Heart right ventricle (tissue), 16 donors: ENCODE data around the gene RARB. TPM values are rescaled to one million over a fixed set of nuclear protein-coding genes. Genes with fewer than 3 reads are reported as not detected.
A peak's percentile ranks its signal among the peaks of the same experiment; 100 is the strongest.

Experiments used
- ATAC-seq, 8 donors: fragments of 200-7000 bp; cut with Tn5 transposase; one replicate each; pipeline ENCODE4 v1.9.1; 2020; ENCODE audit warnings: mild to moderate bottlenecking in 8 of 8, moderate library complexity in 8 of 8, moderate number of reproducible peaks in 1 of 8
- DNase-seq, 2 donors: peaks; one replicate each; pipeline ENCODE4 v3.0.0-alpha.2; 2020
- H3K27ac ChIP-seq, 10 donors: fragments of 200-600 bp; sonication (generic) in 2 of 10; one replicate each; pipeline versions ENCODE4 v1.5.0 to v1.8.0; 2020 to 2022; ENCODE audit warnings: mild to moderate bottlenecking in 3 of 10
- H3K27me3 ChIP-seq, 7 donors: fragments of 200-600 bp; one replicate each; pipeline ENCODE4 v1.8.0; 2021 to 2022; ENCODE audit warnings: mild to moderate bottlenecking in 2 of 7
- H3K36me3 ChIP-seq, 9 donors: fragments of 200-600 bp; sonication (generic) in 1 of 9; one replicate each; pipeline versions ENCODE4 v1.5.0 to v1.8.0; 2020 to 2022; ENCODE audit warnings: mild to moderate bottlenecking in 2 of 9
- H3K4me1 ChIP-seq, 9 donors: fragments of 200-600 bp; sonication (generic) in 1 of 9; one replicate each; pipeline versions ENCODE4 v1.5.0 to v1.8.0; 2020 to 2022; ENCODE audit warnings: mild to moderate bottlenecking in 4 of 9
- H3K4me3 ChIP-seq, 10 donors: fragments of 200-600 bp; sonication (generic) in 2 of 10; one replicate each; pipeline versions ENCODE4 v1.5.0 to v1.8.0; 2020 to 2022; ENCODE audit warnings: mild to moderate bottlenecking in 7 of 10, moderate library complexity in 2 of 10
- H3K9me3 ChIP-seq, 11 donors: fragments of 200-600 bp in 10 of 11; sonication (generic) in 2 of 11; one replicate each; pipeline versions ENCODE4 v1.5.0 to v1.8.0; 2013 to 2022; ENCODE audit warnings: mild to moderate bottlenecking in 2 of 11, control low read depth in 1 of 11, moderate library complexity in 1 of 11
- WGBS, 2 donors: extraction: QIAGEN DNeasy Blood & Tissue Kit; methylation state at CpG; one replicate each; pipeline ENCODE4 v1.1.7; 2013; ENCODE audit warnings: inconsistent platforms in 1 of 2; 5-methylcytosine and 5-hydroxymethylcytosine counted together
- intact Hi-C, 10 donors: fragments of 100-400 bp; cut with DNase I; formaldehyde crosslinking; loops; one replicate each; pipeline versions ENCODE4 v1.11.1 to v1.14.2; 2022
- polyA plus RNA-seq, 2 donors: library from polyadenylated mRNA; stranded (reverse); fragments of 200-250 nt; gene quantifications; one replicate each; pipeline ENCODE4 v1.2.3, GENCODE V29; 2013
- total RNA-seq, 10 donors: library from RNA; stranded (reverse); fragmentation: NEBNext Ultra II Directional in 3 of 10; extraction: Animal tissue kit (Norgen Biotek cat#: 25700) in 3 of 10; gene quantifications; one replicate each; pipeline versions ENCODE4 v1.2.1 to v1.2.4, GENCODE V29; 2021 to 2023
- TF ChIP-seq, protein P1 (sequence below), 9 donors: fragments of 200-600 bp; sonication (generic) in 2 of 9; IDR thresholded peaks; one replicate each; pipeline versions ENCODE4 v1.5.0 to v1.8.0; 2021 to 2022; ENCODE audit warnings: antibody characterized with exemption in 9 of 9, mild to moderate bottlenecking in 5 of 9, moderate library complexity in 1 of 9
- donor health status: Arrhythmogenic right ventricular cardiomyopathy.
- donor health status: ischemic (EF 13 %, LVEDD 7.1; RV severe dilation, severe dysfunction).
- donor health status: healthy with polysubstance abuse.
- donor health status: DM: no; HTN: yes; CAD: no.
- donor health status: DM: no; HTN: no; CAD: no.
- donor health status: ischemic (EF 25% LVEDD 6.9; RV normal size, moderate dysfunction).
- donor health status: ischemic (EF 25% LVEDD 5.7; RV mildly dilated, moderate dysfunction).
- donor health status: healthy.
- donor health status: DM: yes; HTN: yes; CAD: no.
- donor health status: Ischemic cardiomyopathy.
- donor health status: ischemic (EF 35%, LVEDD 5.7; RV mildly dilated, moderate dysfunction).
- donor health status: nonischemic (EF 11% LVEDD 7.7; RV severe dilation, severe dysfunction).
- donor health status: DM: yes; HTN: yes; CAD: no.
- donor health status: PGD.
- donor health status: ischemic (EF 29% LVEDD 5.4; RV normal size, mild dysfunction).
- donor health status: nonischemic (EF 23%, LVEDD 6.1; RV moderate dilation, normal function).

The RARB gene
- total and polyA plus RNA-seq, 12 donors, result 3.6 to 23.2 (median 17.8) TPM

DNA sequence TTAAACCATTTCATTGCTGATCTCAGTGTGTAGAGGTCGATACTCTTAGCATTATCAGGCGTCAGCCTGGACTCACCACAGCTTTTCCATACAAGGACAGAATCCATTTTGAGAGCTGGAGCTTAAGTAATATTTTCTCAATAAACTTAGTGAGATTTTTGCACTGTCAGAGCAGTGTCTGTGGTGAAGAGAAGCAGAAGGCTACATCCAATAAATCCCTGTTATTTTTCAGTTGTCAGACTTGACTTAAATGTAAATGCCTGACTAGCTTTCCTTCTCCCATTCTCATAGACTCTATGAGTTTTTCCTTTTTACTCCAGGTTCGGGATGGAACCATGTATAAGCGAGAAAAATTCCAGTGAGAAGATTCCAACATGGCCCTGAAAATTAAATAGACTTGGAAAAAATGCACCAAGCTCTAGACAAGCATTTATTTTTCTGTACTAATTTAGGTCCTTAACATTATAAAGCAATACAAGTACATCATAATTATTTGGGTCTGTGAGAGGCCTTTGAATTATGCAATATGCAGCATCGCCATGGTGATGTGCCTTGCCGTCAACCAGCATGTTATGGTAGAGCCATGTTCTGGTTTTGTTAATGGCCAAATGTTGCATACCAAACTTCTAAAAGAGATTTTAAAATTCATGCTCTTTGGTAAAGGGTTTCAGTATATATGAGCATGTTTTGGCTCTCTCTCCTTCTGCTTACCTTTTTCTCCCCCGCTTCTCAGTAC lies 62.0 kb downstream of the RARB start:
- DNase-seq, result no peak
- Histone ChIP-seq H3K36me3 (no peaks in the 10 kb centered on the region), H3K27ac (peak overlapping the region in 1 of 10 donors; percentile 23), H3K9me3 (peaks cover 0 to 34% (median 20%) of the 10 kb centered on the region in 11 donors), H3K27me3 (no peaks in the 10 kb centered on the region), H3K4me1 (peaks cover 0 to 42% (median 15%) of the 10 kb centered on the region in 9 donors), H3K4me3 (no peak overlapping the region)
- TF ChIP-seq, protein P1, sequence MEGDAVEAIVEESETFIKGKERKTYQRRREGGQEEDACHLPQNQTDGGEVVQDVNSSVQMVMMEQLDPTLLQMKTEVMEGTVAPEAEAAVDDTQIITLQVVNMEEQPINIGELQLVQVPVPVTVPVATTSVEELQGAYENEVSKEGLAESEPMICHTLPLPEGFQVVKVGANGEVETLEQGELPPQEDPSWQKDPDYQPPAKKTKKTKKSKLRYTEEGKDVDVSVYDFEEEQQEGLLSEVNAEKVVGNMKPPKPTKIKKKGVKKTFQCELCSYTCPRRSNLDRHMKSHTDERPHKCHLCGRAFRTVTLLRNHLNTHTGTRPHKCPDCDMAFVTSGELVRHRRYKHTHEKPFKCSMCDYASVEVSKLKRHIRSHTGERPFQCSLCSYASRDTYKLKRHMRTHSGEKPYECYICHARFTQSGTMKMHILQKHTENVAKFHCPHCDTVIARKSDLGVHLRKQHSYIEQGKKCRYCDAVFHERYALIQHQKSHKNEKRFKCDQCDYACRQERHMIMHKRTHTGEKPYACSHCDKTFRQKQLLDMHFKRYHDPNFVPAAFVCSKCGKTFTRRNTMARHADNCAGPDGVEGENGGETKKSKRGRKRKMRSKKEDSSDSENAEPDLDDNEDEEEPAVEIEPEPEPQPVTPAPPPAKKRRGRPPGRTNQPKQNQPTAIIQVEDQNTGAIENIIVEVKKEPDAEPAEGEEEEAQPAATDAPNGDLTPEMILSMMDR (IDR thresholded peaks at IDR 0.05), result no peak
- intact Hi-C loops, result no loop called here
- no peak for ATAC-seq
- 58 to 77% methylated on average over 7 of the region's 7 CpGs for WGBS, 2 donors

- peaks cover 0 to 48% (median 20%) of the 10 kb centered on the region in 11 donors for H3K9me3 ChIP-seq
- H3K4me3 ChIP-seq, result no peak overlapping the region
- H3K4me1 ChIP-seq, result peaks cover 0 to 17% (median 2%) of the 10 kb centered on the region in 9 donors
- no peaks in the 10 kb centered on the region for H3K27me3 ChIP-seq
- intact Hi-C loops, result no loop called here
- TF ChIP-seq, protein P1 (IDR thresholded peaks at IDR 0.05), result no peak
- WGBS, 2 donors, result 58 to 76% methylated on average over 3 of the region's 3 CpGs
- no peaks in the 10 kb centered on the region for H3K36me3 ChIP-seq
- H3K27ac ChIP-seq, result no peak overlapping the region
- no peak for DNase-seq
- ATAC-seq, result no peak
Observed at GRCh38 chr3:25493246-25493645, 65.2 kb downstream of the RARB start.

DNA sequence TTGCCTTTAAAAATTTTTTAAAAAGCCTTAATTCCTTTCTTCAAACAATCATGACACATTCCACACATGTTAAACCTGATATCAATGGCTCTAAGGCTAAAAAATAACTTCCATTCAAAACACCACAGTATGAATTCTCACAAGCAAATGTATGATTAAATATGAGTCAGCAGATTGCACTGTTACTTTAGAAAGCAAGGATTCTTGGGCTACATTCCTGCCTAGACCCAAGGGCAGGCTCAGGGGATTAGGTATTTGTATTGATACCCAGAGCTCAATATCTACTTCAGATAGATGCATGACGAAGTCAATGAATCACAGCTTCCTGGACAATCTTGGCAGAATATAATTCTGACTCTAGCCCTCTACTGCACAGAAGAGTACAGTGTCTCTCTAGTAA lies 65.7 kb downstream of the RARB start:
- Histone ChIP-seq H3K27ac (no peak overlapping the region), H3K36me3 (no peaks in the 10 kb centered on the region), H3K4me3 (no peak overlapping the region), H3K9me3 (peaks cover 0 to 48% (median 20%) of the 10 kb centered on the region in 11 donors), H3K4me1 (peaks cover 0 to 17% (median 0%) of the 10 kb centered on the region in 9 donors), H3K27me3 (no peaks in the 10 kb centered on the region)
- intact Hi-C loops, result no loop called here
- TF ChIP-seq, protein P1 (IDR thresholded peaks at IDR 0.05), result no peak
- 89% methylated on average over 1 of the region's 1 CpG for WGBS, 2 donors
- DNase-seq (no peak), ATAC-seq (no peak)

DNA sequence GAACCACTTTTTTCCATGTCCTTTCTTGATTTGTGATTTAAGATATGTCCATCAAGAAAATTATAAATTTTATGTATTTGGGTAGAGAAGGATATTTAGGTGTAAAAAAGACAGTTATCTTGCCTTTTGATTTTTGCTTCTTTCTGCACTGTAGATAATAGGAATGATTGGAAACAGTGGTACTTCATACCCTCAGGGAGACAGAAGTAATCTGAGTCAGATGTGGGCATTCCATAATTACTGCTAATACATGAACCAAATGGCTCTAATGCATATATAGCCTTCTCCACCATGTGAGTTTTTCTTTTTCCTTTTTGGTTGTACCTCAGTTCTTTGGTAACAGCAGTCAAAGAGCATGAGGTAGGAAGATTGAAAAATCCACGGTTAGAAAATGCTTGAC lies 67.2 kb downstream of the RARB start:
- no peak overlapping the region for H3K4me3 ChIP-seq
- H3K9me3 ChIP-seq, result peaks cover 0 to 48% (median 20%) of the 10 kb centered on the region in 11 donors
- intact Hi-C loops, result no loop called here
- TF ChIP-seq, protein P1 (IDR thresholded peaks at IDR 0.05), result no peak
- no peaks in the 10 kb centered on the region for H3K36me3 ChIP-seq
- ATAC-seq (no peak), DNase-seq (no peak)
- H3K4me1 ChIP-seq, result peaks cover 0 to 17% (median 0%) of the 10 kb centered on the region in 9 donors
- 90 to 92% methylated on average over 1 of the region's 1 CpG for WGBS, 2 donors
- H3K27ac ChIP-seq, result no peak overlapping the region
- H3K27me3 ChIP-seq, result no peaks in the 10 kb centered on the region
